GM10266 (cell line): Measurements from ENCODE around the gene PM20D1.

Experiments
- DNase-seq: peaks from one replicate; pipeline ENCODE4 v3.0.0; 2012; ENCODE audit errors: extremely low spot score
- CTCF ChIP-seq: IDR thresholded peaks from 2 replicates; pipeline ENCODE4 v1.5.1; 2012; ENCODE audit warnings: mild to moderate bottlenecking, low read depth; ENCODE audit not compliant: control insufficient read depth, insufficient read depth; ENCODE audit errors: missing control alignments

Gene PM20D1

GRCh38 chr1:205852969-205853368 lies 3.0 kb upstream of the PM20D1 start:
- DNase-seq, result no peak
- no peak for TF ChIP-seq CTCF

GRCh38 chr1:205851993-205852392 lies 2.1 kb upstream of the PM20D1 start:
- no peak for DNase-seq
- TF ChIP-seq CTCF, result no peak

- DNase-seq, result no peak
- TF ChIP-seq CTCF, result no peak
These were observed 6.7 kb downstream of the PM20D1 start for GRCh38 chr1:205843036-205843859.

- TF ChIP-seq CTCF, result no peak
- DNase-seq, result no peak
These were observed 7.7 kb downstream of the PM20D1 start for GRCh38 chr1:205842229-205842628.

GRCh38 chr1:205840146-205840923 lies 9.6 kb downstream of the PM20D1 start:
- DNase-seq, result no peak
- no peak for TF ChIP-seq CTCF

GRCh38 chr1:205837382-205837970 lies 12.5 kb downstream of the PM20D1 start:
- DNase-seq, result no peak
- no peak for TF ChIP-seq CTCF

GRCh38 chr1:205834751-205835150 lies 15.2 kb downstream of the PM20D1 start:
- no peak for DNase-seq

More at GRCh38 chr1:205834751-205835150, 15.2 kb downstream of the PM20D1 start:
- no peak for TF ChIP-seq CTCF
